Uterus (tissue), 4 donors: Measurements from ENCODE around the gene TMEM94. TPM values are rescaled to one million over a fixed set of nuclear protein-coding genes. Genes with fewer than 3 reads are reported as not detected.

ENCODE experiments used
- DNase-seq, 2 donors: peaks; one replicate each; pipeline ENCODE4 v3.0.0-alpha.2; 2019 to 2020
- H3K27ac ChIP-seq, 2 donors: fragments of 200-600 bp; sonication (generic); 1 replicate in 1 of 2; 2 replicates in 1 of 2; pipeline ENCODE4 v1.5.1; 2016 to 2018
- H3K27me3 ChIP-seq, 2 donors: fragments of 200-600 bp; sonication (generic); one replicate each; pipeline ENCODE4 v1.5.1; 2018 to 2019; ENCODE audit warnings: control low read depth in 1 of 2
- H3K36me3 ChIP-seq, 2 donors: fragments of 200-600 bp; sonication (generic); one replicate each; pipeline ENCODE4 v1.5.1; 2019; ENCODE audit warnings: control low read depth in 1 of 2
- H3K4me1 ChIP-seq, 2 donors: fragments of 200-600 bp; sonication (generic); one replicate each; pipeline ENCODE4 v1.5.1; 2018 to 2019; ENCODE audit warnings: control low read depth in 1 of 2
- H3K4me3 ChIP-seq, 2 donors: fragments of 200-600 bp; sonication (generic); 1 replicate in 1 of 2; 2 replicates in 1 of 2; pipeline ENCODE4 v1.5.1; 2018 to 2019; ENCODE audit warnings: mild to moderate bottlenecking in 1 of 2
- H3K9me3 ChIP-seq, 2 donors: fragments of 200-600 bp; sonication (generic); one replicate each; pipeline ENCODE4 v1.5.1; 2019; ENCODE audit warnings: control low read depth in 1 of 2
- CTCF ChIP-seq, 4 experiments: fragments of 200-600 bp in 2 of 4; fragments of 450-650 bp in 2 of 4; sonication (generic) in 2 of 4; IDR thresholded peaks; one replicate each; pipeline ENCODE4 v1.5.1; 2016 to 2019; ENCODE audit warnings: antibody characterized with exemption in 4 of 4, mild to moderate bottlenecking in 2 of 4, moderate library complexity in 1 of 4
- POLR2A ChIP-seq, 2 donors: fragments of 450-650 bp; IDR thresholded peaks; one replicate each; pipeline ENCODE4 v1.6.1; 2016; ENCODE audit warnings: antibody characterized with exemption in 2 of 2, mild to moderate bottlenecking in 1 of 2, moderate library complexity in 1 of 2
- intact Hi-C: fragments of 100-400 bp; cut with DNase I; formaldehyde crosslinking; loops from one replicate; pipeline ENCODE4 v1.15.1; 2023; ENCODE audit warnings: low total_unique reads
- total RNA-seq, 4 donors: library from RNA; depleted of rRNA in 3 of 4; stranded (reverse); fragments of >200 nt in 3 of 4; gene quantifications; one replicate each; pipeline versions ENCODE4 v1.1.0 to v1.2.4, GENCODE V29; 2014 to 2023
- donor health status: DM: yes; HTN: yes; CAD: no.

TMEM94 gene
- total RNA-seq, 4 donors from 2014 or later, result 3.8 to 91.2 (median 26.0) TPM

GRCh38 chr17:75490953-75491649 lies 34.7 kb downstream of the TMEM94 start:
- no peaks in the 10 kb centered on the region for H3K27me3 ChIP-seq
- intact Hi-C loops, result no loop called here
- TF ChIP-seq POLR2A (IDR thresholded peaks at IDR 0.05), result no peak
- no peak for TF ChIP-seq CTCF (IDR thresholded peaks at IDR 0.05)
- no peaks in the 10 kb centered on the region for H3K36me3 ChIP-seq
- H3K4me3 ChIP-seq, result no peak overlapping the region
- H3K9me3 ChIP-seq, result no peaks in the 10 kb centered on the region
- no peaks in the 10 kb centered on the region for H3K4me1 ChIP-seq
- H3K27ac ChIP-seq, result no peak overlapping the region
- no peak for DNase-seq

DNA sequence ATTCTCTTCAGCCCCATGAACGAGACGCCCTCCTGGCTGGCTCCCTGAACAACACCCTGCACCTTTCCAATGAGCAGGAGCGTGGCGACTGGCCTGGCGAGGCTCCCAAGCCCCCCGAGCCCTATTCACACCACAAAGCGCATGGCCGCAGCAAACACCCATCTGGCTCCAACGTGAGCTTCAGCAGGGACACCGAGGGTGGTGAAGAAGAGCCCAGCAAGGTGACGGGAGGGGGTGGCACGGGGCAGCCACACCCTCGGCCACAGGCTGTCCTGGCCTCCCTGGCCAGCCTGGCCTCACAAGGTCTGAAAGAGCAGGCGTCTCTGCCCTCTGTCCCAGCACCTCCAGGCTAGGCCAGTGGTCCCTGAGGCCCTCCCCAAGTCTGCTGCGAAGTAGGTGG lies 35.2 kb downstream of the TMEM94 start:
- Histone ChIP-seq H3K27ac (no peak overlapping the region), H3K36me3 (no peaks in the 10 kb centered on the region), H3K27me3 (no peaks in the 10 kb centered on the region), H3K4me3 (no peak overlapping the region), H3K4me1 (no peaks in the 10 kb centered on the region), H3K9me3 (no peaks in the 10 kb centered on the region)
- intact Hi-C loops, result no loop called here
- no peak for TF ChIP-seq CTCF (IDR thresholded peaks at IDR 0.05)
- no peak for TF ChIP-seq POLR2A (IDR thresholded peaks at IDR 0.05)
- no peak for DNase-seq

- H3K4me1 ChIP-seq, result no peaks in the 10 kb centered on the region
- no peak for DNase-seq
- no peaks in the 10 kb centered on the region for H3K27me3 ChIP-seq
- no peaks in the 10 kb centered on the region for H3K9me3 ChIP-seq
- H3K36me3 ChIP-seq, result no peaks in the 10 kb centered on the region
- intact Hi-C loops, result no loop called here
- no peak overlapping the region for H3K27ac ChIP-seq
- TF ChIP-seq CTCF (IDR thresholded peaks at IDR 0.05) (no peak), POLR2A (IDR thresholded peaks at IDR 0.05) (no peak)
- H3K4me3 ChIP-seq, result no peak overlapping the region
These were observed 36.2 kb downstream of the TMEM94 start for GRCh38 chr17:75492555-75493168.

- Histone ChIP-seq H3K4me1 (no peaks in the 10 kb centered on the region), H3K27ac (no peak overlapping the region), H3K27me3 (no peaks in the 10 kb centered on the region), H3K9me3 (no peaks in the 10 kb centered on the region), H3K4me3 (no peak overlapping the region), H3K36me3 (no peaks in the 10 kb centered on the region)
- intact Hi-C loops, result no loop called here
- DNase-seq, result no peak
- no peak for TF ChIP-seq POLR2A (IDR thresholded peaks at IDR 0.05)
- no peak for TF ChIP-seq CTCF (IDR thresholded peaks at IDR 0.05)
These were observed 37.2 kb downstream of the TMEM94 start for GRCh38 chr17:75493476-75494129.

GRCh38 chr17:75494326-75494877 lies 38.0 kb downstream of the TMEM94 start:
- H3K27me3 ChIP-seq, result no peaks in the 10 kb centered on the region
- no peaks in the 10 kb centered on the region for H3K9me3 ChIP-seq
- TF ChIP-seq POLR2A (IDR thresholded peaks at IDR 0.05) (no peak), CTCF (IDR thresholded peaks at IDR 0.05) (no peak)
- H3K4me3 ChIP-seq, result no peak overlapping the region
- intact Hi-C loops, result no loop called here
- no peaks in the 10 kb centered on the region for H3K4me1 ChIP-seq
- no peak for DNase-seq
- no peak overlapping the region for H3K27ac ChIP-seq
- no peaks in the 10 kb centered on the region for H3K36me3 ChIP-seq
